PC-9 (cell line): Measurements from ENCODE around the gene ZBTB11.

Source experiments
- CTCF ChIP-seq: fragments of 200-600 bp; sonication (generic); conservative IDR thresholded peaks from 2 replicates; pipeline ENCODE4 v1.6.1; 2017; ENCODE audit warnings: mixed run types, antibody characterized with exemption, mild to moderate bottlenecking, moderate library complexity
- EZH2 ChIP-seq: fragments of 200-600 bp; sonication (generic); IDR thresholded peaks from 2 replicates; pipeline ENCODE4 v1.8.0; 2017; ENCODE audit warnings: antibody characterized with exemption, low read depth

GRCh38 chr3:101689286-101689685 is 12.4 kb upstream of the ZBTB11 start:
- TF ChIP-seq CTCF: no peak
- TF ChIP-seq EZH2: no peak
